ENCODE measurements around the gene APEH.
"Not testable (repeated sequence)": the region's sequence is repeated elsewhere in the genome, so short reads cannot be mapped to it uniquely, and the experiment has no call there.

- TF ChIP-seq RAD21 (IDR thresholded peaks at IDR 0.05; ENCODE audit: low read depth); CTCF (IDR thresholded peaks at IDR 0.05 in 2 of 3, conservative IDR thresholded peaks at IDR 0.05 in 1 of 3; ENCODE audit: borderline replicate concordance in 1 of 3, insufficient read depth in 1 of 3, low read depth in 2 of 3, low read length in 2 of 3); JUND (IDR thresholded peaks at IDR 0.05); POLR2A (IDR thresholded peaks at IDR 0.05; ENCODE audit: borderline replicate concordance, extremely low read depth, insufficient read depth, insufficient read length); MAX (IDR thresholded peaks at IDR 0.05); EZH2 (IDR thresholded peaks at IDR 0.05); SIN3A (IDR thresholded peaks at IDR 0.05; ENCODE audit: low read depth): not testable (repeated sequence)
These were observed 17.3 kb downstream of the APEH start for GRCh38 chr3:49691481-49691880.

All from HCT116 (cell line).